Mucosa of descending colon (tissue), 3 donors: Measurements from ENCODE around the gene SNX8. TPM values are rescaled to one million over a fixed set of nuclear protein-coding genes. Genes with fewer than 3 reads are reported as not detected.
A peak's percentile ranks its signal among the peaks of the same experiment; 100 is the strongest.
"Not testable (repeated sequence)": the region's sequence is repeated elsewhere in the genome, so short reads cannot be mapped to it uniquely, and the experiment has no call there.

Experiments used
- ATAC-seq: fragments of 200-7000 bp; cut with Tn5 transposase; one replicate; pipeline ENCODE4 v1.9.1; 2020; ENCODE audit warnings: mild to moderate bottlenecking, moderate library complexity
- DNase-seq, 3 donors: peaks; one replicate each; pipeline ENCODE4 v3.0.0-alpha.2; 2020
- H3K36me3 ChIP-seq: fragments of 200-600 bp; one replicate; pipeline ENCODE4 v1.8.0; 2021; ENCODE audit warnings: low read depth, mild to moderate bottlenecking
- H3K4me1 ChIP-seq: fragments of 200-600 bp; one replicate; pipeline ENCODE4 v1.8.0; 2021; ENCODE audit warnings: low read depth, mild to moderate bottlenecking
- H3K4me3 ChIP-seq: fragments of 200-600 bp; one replicate; pipeline ENCODE4 v1.8.0; 2021; ENCODE audit warnings: mild to moderate bottlenecking
- H3K9me3 ChIP-seq: fragments of 200-600 bp; one replicate; pipeline ENCODE4 v1.8.0; 2021; ENCODE audit warnings: mild to moderate bottlenecking
- intact Hi-C, 2 donors: fragments of 100-400 bp; cut with DNase I in 1 of 2; cut with micrococcal nuclease in 1 of 2; formaldehyde crosslinking; loops; one replicate each; pipeline versions ENCODE4 v1.11.0 to v1.11.1; 2022; cut with DNase I, micrococcal nuclease
- total RNA-seq, 3 donors: library from RNA; stranded (reverse); fragmentation: NEBNext Ultra II Directional in 2 of 3; extraction: Animal tissue kit (Norgen Biotek cat#: 25700) in 2 of 3; gene quantifications; one replicate each; pipeline versions ENCODE4 v1.2.1 to v1.2.4, GENCODE V29; 2021 to 2023
- TF ChIP-seq, protein P1 (sequence below): fragments of 200-600 bp; IDR thresholded peaks from one replicate; pipeline ENCODE4 v1.8.0; 2022; ENCODE audit warnings: antibody characterized with exemption, mild to moderate bottlenecking
- donor health status: DM: no; HTN: no; CAD: no; lungs with moderate emphysema.
- donor health status: DM: no; HTN: no; CAD: no.
- donor health status: DM: no; HTN: yes; CAD: no.

The SNX8 gene
- total RNA-seq, 3 donors from 2014 or later: 20.8 to 30.1 (median 23.2) TPM

DNA sequence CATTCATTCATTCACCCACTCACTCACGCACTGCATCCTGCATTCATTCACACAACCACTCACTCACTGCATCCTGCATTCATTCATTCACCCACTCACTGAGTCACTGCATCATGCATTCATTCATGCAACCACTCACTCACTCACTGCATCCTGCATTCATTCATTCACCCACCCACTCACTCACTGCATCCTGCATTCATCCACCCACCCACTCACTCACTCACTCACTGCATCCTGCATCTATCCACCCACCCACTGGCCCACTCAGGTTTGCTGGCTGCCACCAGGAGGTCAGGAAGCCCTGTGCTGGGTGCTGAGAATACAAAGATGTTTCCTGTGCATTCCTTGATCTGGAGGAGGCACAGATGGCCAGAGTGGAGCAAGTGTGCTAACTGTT is 2.3 kb upstream of the SNX8 start:
- H3K4me3 ChIP-seq: no peak overlapping the region
- TF ChIP-seq, protein P1, sequence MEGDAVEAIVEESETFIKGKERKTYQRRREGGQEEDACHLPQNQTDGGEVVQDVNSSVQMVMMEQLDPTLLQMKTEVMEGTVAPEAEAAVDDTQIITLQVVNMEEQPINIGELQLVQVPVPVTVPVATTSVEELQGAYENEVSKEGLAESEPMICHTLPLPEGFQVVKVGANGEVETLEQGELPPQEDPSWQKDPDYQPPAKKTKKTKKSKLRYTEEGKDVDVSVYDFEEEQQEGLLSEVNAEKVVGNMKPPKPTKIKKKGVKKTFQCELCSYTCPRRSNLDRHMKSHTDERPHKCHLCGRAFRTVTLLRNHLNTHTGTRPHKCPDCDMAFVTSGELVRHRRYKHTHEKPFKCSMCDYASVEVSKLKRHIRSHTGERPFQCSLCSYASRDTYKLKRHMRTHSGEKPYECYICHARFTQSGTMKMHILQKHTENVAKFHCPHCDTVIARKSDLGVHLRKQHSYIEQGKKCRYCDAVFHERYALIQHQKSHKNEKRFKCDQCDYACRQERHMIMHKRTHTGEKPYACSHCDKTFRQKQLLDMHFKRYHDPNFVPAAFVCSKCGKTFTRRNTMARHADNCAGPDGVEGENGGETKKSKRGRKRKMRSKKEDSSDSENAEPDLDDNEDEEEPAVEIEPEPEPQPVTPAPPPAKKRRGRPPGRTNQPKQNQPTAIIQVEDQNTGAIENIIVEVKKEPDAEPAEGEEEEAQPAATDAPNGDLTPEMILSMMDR: no peak
- intact Hi-C loops: no loop called here
- no peak for ATAC-seq
- no peak for DNase-seq
- no peaks in the 10 kb centered on the region for H3K36me3 ChIP-seq
- H3K9me3 ChIP-seq: no peaks in the 10 kb centered on the region
- peaks cover 6% of the 10 kb centered on the region for H3K4me1 ChIP-seq

DNA sequence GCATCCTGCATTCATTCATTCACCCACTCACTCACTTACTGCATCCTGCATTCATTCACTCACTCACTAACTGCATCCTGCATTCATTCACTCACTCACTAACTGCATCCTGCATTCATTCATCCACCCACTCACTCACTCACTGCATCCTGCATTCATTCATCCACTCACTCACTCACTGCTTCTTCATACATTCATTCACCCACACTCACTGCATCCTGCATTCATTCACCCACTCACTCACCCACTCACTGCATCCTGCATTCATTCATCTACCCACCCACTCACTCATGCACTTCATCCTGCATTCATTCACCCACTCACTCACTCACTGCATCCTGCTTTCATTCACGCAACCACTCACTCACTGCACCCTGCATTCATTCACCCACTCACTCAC is 1.5 kb upstream of the SNX8 start:
- intact Hi-C loops: no loop called here
- DNase-seq (no peak), ATAC-seq (no peak)
- Histone ChIP-seq H3K4me1 (peaks cover 6% of the 10 kb centered on the region), H3K4me3 (no peak overlapping the region), H3K36me3 (no peaks in the 10 kb centered on the region), H3K9me3 (no peaks in the 10 kb centered on the region)
- TF ChIP-seq, protein P1: no peak

DNA sequence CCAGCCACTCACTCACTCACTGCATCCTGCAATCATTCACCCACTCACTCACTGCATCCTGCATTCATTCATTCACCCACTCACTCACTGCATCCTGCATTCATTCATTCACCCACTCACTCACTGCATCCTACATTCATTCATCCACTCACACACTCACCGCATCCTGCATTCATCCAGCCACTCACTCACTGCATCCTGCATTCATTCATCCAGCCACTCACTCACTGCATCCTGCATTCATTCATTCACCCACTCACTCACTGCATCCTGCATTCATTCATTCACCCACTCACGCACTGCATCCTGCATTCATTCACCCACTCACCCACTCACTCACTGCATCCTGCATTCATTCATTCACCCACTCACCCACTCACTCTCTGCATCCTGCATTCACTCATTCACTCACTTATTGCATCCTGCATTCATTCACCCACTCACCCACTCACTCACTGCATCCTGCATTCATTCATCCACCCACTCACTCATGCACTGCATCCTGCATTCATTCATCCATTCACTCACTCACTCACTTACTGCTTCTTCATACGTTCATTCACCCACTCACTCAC is 802 bp upstream of the SNX8 start:
- DNase-seq, H3K4me1 ChIP-seq, H3K9me3 ChIP-seq, ATAC-seq, H3K36me3 ChIP-seq, H3K4me3 ChIP-seq, intact Hi-C loops: not testable (repeated sequence)

DNA sequence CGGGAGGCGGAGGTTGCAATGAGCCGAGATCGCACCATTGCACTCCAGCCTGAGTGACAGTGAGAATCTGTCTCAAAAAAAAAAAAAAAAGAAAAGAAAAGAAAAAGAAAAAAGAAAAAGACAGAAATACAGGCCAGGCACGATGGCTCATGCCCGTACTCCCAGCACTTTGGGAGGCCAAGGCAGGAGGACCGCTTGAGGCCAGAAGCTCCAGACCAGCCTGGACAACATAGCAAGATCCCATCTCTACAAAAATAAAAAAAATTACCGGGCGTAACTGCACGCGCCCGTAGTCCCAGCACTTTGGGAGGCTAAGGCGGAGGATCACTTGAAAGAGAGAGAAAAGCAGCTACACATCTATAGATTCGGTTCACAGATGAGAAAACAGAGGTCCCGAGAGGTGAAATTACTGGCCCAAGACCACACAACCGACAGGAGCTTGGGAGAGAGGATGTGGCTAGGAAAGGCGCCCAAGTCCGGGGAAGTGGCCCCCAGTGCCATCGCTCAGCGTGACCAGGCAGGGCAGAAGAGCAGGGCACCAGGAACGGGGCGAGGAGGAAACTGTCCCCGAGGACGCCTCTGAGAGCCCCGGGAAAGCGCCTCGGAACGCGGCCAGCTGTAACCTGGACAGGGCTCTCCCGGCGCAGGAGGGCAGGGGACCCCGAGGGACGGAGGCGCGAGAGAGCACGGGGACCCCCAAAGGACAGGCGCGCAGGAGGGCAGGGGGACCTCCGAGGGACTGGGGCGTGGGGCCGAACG is 612 bp downstream of the SNX8 start:
- TF ChIP-seq, protein P1: no peak
- Histone ChIP-seq H3K4me3 (peak overlapping the region; percentile 68), H3K9me3 (no peaks in the 10 kb centered on the region), H3K4me1 (peaks cover 6% of the 10 kb centered on the region), H3K36me3 (no peaks in the 10 kb centered on the region)
- peak; percentile 43 for ATAC-seq
- DNase-seq: peak in 1 of 3 donors; percentile 38
- intact Hi-C loops: no loop called here

DNA sequence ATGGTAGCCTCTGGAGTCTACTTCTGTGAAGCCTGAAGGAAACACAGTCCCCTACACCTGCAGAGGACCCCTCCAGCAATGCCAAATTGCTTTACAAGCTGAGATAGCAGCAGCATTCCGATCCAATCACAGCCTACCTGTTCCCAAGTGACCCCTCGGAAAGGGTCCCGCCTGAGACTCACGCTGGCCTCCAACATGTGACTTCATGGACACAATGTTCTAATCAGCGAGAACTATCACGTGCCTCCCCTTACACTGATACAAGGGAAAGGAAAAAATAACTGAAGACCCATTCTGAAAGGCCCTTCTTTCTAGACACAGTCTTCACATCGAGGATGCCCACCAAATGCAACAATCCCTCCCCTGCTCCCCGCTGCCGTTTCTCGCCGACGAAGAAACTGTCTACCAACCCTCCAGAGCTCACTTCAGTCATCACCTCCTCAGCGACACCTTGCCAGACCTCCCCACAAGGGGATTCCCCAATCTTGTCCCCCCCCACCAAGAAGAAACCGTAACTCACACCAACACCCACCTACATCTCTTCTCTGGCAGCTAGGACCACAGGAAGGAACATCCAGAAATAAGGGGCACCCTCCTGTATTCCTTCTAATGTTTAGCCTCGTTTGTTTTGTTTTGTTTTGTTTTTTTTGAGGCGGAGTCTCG is 1.8 kb downstream of the SNX8 start:
- intact Hi-C loops: no loop called here

More for the DNA sequence above, 1.8 kb downstream of the SNX8 start:
- Histone ChIP-seq H3K9me3 (no peaks in the 10 kb centered on the region), H3K36me3 (no peaks in the 10 kb centered on the region), H3K4me1 (peaks cover 6% of the 10 kb centered on the region), H3K4me3 (no peak overlapping the region)
- ATAC-seq: no peak
- DNase-seq: no peak
- TF ChIP-seq, protein P1: no peak
